Epithelial cell of proximal tubule (primary cell): Measurements from ENCODE around the gene ZNF333. TPM values are rescaled to one million over a fixed set of nuclear protein-coding genes. Genes with fewer than 3 reads are reported as not detected.
"Not testable (repeated sequence)": the region's sequence is repeated elsewhere in the genome, so short reads cannot be mapped to it uniquely, and the experiment has no call there.

Experiments
- DNase-seq: peaks from one replicate; pipeline ENCODE4 v3.0.0-alpha.2; 2011; ENCODE audit warnings: low read depth
- H3K4me3 ChIP-seq: 2 replicates; pipeline ENCODE4 v1.5.1; 2011; ENCODE audit warnings: low read depth, mild to moderate bottlenecking, low read length
- total RNA-seq: library from RNA; depleted of rRNA; stranded (reverse); fragments of >200 nt; gene quantifications from 2 replicates; pipeline ENCODE4 v1.2.3, GENCODE V29; 2015
- TF ChIP-seq, protein P1 (sequence below): conservative IDR thresholded peaks from 2 replicates; pipeline ENCODE4 v1.5.1; 2012; ENCODE audit warnings: low read depth, mild to moderate bottlenecking, low read length

Gene ZNF333
- total RNA-seq, 1 donor from 2014 or later: 5.7 TPM

DNA sequence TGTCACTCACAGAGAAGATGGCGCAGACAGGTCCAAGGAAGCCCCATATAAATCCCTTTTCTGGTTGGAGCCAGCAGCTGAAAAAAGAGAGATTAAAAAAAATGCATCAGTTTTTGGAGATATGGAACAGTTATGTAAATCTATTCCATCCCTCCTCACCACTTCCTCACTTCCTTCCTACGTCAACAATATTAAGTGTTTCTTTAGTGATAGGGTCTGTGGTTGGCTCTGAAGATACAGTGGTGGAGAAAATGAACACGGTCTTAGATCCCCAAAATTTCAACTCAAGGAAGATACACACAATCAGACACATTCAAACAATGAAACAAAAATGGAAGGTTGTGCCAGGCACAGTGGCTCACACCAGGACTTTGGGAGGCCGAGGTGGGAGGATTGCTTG, 57.0 kb downstream of the ZNF333 start:
- no peak for DNase-seq
- TF ChIP-seq, protein P1, sequence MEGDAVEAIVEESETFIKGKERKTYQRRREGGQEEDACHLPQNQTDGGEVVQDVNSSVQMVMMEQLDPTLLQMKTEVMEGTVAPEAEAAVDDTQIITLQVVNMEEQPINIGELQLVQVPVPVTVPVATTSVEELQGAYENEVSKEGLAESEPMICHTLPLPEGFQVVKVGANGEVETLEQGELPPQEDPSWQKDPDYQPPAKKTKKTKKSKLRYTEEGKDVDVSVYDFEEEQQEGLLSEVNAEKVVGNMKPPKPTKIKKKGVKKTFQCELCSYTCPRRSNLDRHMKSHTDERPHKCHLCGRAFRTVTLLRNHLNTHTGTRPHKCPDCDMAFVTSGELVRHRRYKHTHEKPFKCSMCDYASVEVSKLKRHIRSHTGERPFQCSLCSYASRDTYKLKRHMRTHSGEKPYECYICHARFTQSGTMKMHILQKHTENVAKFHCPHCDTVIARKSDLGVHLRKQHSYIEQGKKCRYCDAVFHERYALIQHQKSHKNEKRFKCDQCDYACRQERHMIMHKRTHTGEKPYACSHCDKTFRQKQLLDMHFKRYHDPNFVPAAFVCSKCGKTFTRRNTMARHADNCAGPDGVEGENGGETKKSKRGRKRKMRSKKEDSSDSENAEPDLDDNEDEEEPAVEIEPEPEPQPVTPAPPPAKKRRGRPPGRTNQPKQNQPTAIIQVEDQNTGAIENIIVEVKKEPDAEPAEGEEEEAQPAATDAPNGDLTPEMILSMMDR: no peak
- no peak overlapping the region for H3K4me3 ChIP-seq

DNA sequence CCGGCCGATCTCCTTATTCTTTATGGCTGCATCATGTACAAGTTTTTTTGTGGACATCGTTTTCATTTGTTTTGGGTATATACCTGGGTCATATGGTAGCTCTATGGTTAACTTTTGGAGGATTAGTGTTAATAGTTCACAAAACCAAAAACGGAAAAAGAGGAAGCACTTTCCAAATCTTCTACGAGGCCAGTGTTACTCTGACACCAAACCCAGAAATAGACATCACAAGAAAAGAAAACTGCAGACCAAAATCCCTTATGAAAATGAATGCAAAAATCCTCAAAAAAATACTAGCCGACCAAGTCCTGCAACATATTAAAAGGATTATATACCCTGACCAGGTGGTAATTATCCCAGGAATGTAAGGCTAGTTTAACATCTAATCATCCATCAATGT, 58.8 kb downstream of the ZNF333 start:
- DNase-seq: no peak
- TF ChIP-seq, protein P1: no peak
- no peak overlapping the region for H3K4me3 ChIP-seq

DNA sequence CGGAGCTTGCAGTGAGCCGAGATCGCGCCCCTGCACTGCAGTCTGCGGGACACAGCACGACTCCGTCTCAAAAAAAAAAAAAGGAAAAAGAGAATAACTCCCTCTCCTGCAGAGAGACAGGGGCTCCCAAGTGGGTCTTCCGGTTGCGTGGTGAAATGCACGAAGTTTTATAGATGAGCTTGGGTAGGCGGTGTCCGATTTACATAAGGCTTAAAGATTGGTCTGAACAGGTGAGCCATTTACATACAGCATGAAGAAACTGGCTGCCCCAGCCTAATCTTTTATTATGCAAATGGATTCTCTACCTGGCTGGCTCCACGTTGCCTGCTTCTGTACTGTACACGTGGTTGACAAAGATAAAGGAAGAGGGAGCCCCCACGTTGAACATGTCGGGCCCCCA, 69.0 kb downstream of the ZNF333 start:
- TF ChIP-seq, protein P1: no peak
- no peak overlapping the region for H3K4me3 ChIP-seq
- DNase-seq: no peak

GRCh38 chr19:14761607-14762006, 71.8 kb downstream of the ZNF333 start:
- TF ChIP-seq, protein P1: no peak
- DNase-seq: no peak
- no peak overlapping the region for H3K4me3 ChIP-seq

DNA sequence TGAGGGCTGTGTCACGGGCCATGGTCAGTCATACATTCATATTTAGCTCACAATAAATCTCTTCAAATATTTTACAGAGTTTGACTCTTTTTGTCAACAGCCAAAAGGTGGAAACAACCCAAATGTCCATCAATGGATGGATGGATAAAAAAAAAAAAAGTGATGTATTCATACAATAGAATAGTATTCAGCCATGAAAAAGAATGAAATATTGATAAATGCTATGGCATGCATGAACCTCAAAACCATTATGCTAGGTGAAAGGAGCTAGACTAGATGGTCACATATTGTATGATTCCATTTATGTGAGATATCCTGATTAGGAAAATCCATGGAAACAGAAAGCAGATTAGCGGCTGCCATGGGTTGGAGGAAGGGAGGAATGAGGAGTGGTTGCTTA, 72.3 kb downstream of the ZNF333 start:
- DNase-seq: no peak
- TF ChIP-seq, protein P1: no peak
- H3K4me3 ChIP-seq: no peak overlapping the region

GRCh38 chr19:14763497-14764145, 73.8 kb downstream of the ZNF333 start:
- DNase-seq: no peak
- no peak overlapping the region for H3K4me3 ChIP-seq
- TF ChIP-seq, protein P1: no peak

DNA sequence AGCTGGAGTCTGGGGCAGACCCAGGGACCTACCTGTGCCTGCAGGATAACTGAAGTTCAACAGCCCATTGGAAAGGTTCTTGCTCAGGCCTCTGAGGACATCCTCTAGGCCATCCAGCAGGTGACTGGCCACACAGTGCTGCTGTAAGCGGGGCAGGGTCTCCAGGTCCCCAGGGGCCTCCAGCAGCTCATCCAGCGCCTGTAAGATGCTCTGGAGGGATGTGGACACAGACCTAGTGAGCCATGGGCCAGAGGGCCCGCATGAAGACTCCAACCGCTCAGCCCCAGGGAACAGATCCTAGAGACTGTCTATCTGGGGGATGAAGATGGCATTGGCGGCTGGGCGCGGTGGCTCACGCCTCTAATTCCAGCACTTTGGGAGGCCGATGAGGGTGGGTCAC, 74.6 kb downstream of the ZNF333 start:
- TF ChIP-seq, protein P1: no peak
- no peak overlapping the region for H3K4me3 ChIP-seq
- no peak for DNase-seq

- not testable (repeated sequence) for H3K4me3 ChIP-seq
Observed at GRCh38 chr19:14765403-14765802, 75.6 kb downstream of the ZNF333 start.

GRCh38 chr19:14765841-14766240, 76.0 kb downstream of the ZNF333 start:
- not testable (repeated sequence) for DNase-seq, H3K4me3 ChIP-seq

More at GRCh38 chr19:14765403-14765802, 75.6 kb downstream of the ZNF333 start:
- DNase-seq: not testable (repeated sequence)
